ENCODE measurements around the gene IL25.
"Not testable (repeated sequence)": the region's sequence is repeated elsewhere in the genome, so short reads cannot be mapped to it uniquely, and the experiment has no call there.

Gene IL25

DNA sequence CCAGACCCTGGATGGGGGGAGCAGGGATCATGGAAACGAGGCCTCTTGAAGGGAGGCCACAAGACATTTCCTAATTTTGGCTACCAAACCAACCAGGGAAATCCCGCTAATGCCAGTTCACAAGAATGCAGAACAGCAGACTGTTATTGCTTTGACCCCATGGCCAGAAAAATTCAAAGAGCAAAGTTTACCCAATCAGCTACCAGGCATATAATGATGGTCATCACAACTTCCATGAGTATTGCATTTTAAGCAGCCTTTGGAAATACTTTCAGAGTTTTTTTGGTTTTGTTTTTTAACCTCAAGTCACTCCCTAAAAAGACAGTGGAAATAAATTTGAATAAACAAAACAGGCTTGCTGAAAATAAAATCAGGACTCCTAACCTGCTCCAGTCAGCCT, at the start of gene IL25:
Gene IL25, plus strand, starts transcription at position 301 of the 400 bp plus-strand sequence.
- DNase-seq (ENCODE audit: low spot score): no peak

DNA sequence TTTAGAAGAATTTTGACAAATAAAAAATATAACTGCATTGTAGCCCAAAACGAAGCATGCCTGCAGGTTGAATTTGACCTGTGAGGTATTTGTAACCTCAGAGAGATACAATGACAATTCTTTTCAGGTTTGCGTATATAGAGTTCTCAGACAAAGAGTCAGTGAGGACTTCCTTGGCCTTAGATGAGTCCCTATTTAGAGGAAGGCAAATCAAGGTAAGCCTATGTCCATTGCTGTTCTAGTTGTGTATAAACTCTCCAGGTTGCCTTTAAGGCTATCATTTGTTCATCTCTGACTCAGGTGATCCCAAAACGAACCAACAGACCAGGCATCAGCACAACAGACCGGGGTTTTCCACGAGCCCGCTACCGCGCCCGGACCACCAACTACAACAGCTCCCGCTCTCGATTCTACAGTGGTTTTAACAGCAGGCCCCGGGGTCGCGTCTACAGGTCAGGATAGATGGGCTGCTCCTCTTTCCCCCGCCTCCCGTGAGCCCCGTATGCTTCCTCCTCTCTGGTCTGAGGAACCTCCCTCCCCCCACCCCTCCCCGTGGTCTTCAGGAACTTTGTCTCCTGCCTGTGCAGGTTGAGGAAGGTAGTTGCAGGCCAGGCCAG, 48.7 kb upstream of the IL25 start:
- DNase-seq (ENCODE audit: low spot score): no peak

DNA sequence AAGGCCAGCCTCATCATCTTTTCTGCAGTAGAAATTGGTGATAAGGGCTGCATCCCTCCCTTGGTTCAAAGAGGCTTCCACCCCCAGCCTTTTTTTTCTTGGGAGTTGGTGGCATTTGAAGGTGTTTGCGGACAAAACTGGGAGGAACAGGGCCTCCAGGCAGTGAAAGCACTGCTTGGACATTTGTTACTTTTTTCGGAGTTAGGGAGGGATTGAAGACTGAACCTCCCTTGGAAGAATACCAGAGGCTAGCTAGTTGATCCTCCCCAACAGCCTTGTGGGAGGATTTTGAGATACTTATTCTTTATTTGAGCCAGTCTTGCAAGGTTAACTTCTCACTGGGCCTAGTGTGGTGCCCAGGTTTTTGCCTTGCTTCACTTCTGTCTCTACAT, 48.2 kb upstream of the IL25 start:
- no peak for DNase-seq (ENCODE audit: low spot score)

DNA sequence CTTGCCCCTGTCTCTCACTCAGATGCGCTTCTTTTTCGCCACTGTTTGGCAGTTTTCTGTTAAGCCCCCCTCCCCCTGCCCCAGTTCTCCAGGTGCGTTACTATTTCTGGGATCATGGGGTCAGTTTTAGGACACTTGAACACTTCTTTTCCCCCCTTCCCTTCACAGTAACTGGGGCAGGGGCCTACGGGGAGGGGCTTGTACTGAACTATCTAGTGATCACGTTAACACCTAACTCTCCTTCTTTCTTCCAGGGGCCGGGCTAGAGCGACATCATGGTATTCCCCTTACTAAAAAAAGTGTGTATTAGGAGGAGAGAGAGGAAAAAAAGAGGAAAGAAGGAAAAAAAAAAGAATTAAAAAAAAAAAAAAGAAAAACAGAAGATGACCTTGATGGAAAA, 47.6 kb upstream of the IL25 start:
- DNase-seq (ENCODE audit: low spot score): no peak

DNA sequence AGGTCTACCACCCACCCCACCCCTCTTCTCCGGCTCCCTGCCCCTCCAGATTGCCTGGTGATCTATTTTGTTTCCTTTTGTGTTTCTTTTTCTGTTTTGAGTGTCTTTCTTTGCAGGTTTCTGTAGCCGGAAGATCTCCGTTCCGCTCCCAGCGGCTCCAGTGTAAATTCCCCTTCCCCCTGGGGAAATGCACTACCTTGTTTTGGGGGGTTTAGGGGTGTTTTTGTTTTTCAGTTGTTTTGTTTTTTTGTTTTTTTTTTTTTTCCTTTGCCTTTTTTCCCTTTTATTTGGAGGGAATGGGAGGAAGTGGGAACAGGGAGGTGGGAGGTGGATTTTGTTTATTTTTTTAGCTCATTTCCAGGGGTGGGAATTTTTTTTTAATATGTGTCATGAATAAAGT, 46.9 kb upstream of the IL25 start:
- not testable (repeated sequence) for DNase-seq (ENCODE audit: low spot score)

DNA sequence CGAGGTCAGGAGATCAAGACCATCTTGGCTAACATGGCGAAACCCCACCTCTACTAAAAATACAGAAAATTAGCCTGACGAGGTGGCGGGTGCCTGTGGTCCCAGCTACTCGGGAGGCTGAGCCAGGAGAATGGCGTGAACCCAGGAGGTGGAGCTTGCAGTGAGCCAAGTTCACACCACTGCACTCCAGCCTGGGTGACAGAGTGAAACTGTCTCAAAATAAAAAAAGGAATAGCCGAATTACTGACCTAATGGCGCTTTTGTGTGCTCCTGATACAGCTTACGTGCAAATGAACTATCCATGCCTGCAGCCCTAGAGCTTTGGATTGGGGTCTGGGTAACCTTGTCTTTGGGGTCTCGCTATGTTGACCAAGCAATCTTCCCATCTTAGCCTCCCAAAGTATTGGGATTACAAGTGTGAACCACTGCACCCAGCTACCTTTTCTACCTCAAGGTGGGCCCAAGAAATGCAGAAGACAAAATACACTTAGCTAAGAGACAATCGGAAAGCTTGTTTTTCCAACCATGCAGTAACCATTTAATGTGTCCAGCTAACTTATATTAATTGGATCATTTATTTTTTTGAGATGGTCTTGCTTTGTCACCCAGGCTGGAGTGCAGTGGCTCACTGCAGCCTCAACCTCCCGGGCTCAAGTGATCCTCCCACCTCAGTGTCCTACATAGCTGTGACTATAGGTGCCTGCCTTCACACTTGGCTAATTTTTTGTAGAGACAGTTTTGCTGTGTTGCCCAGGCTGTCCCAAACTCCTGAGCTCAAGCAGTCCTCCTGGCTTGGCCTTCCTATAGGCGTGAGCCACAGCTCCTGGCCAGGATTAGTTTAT, 45.9 kb upstream of the IL25 start:
- DNase-seq (ENCODE audit: low spot score): no peak

DNA sequence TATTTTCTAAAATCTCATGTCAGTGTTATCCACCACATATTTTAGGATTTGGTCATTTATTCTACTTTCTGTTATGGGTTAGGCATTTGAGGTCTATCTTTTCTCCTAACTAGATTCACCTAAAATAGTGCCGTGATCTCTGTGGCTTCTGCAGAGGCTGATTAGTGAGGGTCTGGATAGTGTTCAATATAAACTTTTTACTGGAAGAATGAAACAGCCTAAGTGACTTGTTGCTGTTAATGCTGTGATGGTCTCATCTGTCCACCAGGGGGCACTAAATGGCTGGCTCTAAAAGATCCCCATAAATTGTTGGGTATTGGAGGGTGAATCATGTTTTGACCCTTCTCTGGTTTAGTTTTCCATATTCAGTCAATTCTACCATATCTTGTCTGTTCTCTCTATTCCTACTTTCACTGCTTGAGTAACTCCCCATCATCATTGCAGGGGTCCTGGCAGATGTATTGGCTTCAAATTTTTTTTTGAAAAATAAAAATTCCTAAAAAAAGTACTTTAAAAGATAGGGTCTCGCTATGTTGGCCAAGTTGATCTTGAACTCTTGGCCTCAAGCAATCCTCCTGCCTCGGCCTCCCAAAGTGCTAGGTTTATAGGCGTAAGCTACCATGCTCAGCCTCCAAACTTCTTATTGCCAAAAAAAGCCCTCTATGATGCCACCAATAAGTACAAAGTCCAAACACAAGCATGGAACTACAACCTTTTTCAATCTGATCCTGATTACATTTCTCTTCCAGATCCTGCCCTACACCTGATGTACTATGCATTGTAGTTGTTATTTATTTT, 44.5 kb upstream of the IL25 start:
- peak; percentile 69 for DNase-seq (ENCODE audit: low spot score)

DNA sequence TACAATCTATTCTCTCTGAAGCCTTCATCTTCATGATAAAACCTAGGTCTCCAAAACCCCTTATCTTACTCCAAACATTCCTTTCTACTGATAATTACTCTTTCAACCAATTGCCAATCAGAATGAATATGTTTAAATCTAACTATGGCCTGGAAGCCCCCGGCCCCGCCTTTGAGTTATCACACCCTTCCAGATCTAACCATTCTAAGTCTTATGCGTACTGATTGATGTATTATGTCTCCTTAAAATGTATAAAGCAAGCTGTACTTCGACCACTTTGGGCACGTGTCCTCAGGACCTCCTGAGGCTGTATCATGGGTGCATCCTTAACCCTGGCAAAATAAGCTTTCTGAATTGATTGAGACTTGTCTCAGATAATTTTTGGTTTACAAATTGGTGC, 37.0 kb upstream of the IL25 start:
- no peak for DNase-seq (ENCODE audit: low spot score)

DNA sequence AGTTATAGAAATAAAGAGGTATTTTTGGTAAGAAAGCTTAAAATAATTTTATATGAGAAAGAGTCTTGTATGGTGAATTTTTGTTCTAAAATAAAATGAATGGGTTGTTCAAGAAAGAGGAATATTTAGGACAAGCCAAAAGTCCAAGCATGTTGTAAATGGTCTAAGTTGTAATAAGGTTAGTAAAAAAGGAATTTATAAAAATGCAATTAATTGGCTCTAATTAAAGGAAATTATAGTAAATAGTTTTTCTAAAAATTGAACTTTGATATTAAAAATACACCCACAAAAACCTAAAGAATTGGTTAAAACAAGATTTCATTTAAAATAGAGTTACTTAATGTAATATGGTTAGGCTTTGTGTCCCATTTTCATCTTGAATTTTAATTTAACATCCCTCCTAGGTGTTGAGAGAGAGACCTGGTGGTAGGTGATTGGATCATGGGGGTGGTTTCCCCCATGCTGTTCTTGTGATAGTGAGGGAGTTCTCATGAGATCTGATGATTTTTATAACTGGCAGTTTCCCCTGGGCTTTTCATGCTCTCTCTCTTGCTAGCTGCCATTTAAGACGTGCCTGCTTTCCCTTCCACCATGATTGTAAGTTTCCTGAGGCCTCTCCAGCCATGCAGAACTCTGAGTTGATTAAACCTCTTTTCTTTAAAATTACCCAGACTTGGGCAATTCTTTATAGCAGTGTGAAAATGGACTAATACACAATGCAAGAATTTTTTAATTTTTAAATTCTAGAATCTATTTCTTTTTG, 32.9 kb upstream of the IL25 start:
- DNase-seq (ENCODE audit: low spot score): no peak

DNA sequence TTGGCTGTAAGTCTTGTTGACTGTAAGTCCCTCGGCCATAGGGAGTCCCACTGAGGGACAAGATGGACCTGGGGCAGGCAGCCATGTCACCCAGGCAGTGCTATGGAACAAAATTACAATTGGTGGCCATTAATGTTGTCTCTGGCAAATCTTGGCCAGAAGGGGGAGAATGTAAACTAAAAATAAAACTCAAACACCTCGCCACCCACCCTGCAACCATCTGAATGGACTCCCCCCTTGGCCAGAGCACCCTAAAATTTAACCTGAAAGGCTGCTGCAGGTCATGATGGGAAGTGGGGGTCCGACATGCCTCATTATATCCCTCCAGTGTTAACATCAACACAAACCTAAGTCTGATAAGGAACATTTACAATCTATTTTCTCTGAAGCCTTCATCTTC, 28.1 kb upstream of the IL25 start:
- DNase-seq (ENCODE audit: low spot score): peak; percentile 33

DNA sequence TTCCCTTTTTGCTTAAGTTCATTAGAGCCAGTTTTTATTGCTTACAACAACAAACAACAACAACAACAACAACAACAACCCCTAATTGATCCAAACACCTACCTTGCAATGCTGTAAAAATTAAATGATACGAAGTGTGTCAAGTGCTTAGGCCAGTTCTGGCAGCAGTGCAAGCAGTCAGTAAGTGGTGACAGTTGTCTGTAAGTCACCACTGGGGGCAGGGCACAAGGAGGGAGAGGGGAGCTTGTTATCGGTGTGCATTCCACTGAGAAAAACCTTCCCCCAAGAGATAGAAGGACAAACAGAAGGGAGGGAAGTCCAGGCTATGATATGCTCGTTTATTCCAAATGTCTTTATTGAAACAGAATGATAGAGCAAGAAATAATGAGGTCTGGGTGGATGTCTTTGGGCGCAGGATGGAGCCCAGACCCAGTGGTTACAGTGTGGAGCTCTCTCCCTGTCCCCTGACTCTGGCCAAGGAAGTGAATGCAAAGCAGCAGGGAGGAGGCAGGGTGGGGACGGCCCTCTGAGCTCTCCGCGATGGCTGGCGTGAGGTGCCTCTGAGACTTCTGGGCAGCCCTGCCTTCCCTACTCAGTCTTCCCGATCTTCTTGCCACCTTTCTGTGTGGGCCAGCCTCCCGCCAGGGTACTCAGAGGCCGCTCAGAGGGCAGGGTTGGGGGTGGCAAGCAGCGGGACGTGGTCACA, 26.5 kb upstream of the IL25 start:
- peak; percentile 42 for DNase-seq (ENCODE audit: low spot score)

DNA sequence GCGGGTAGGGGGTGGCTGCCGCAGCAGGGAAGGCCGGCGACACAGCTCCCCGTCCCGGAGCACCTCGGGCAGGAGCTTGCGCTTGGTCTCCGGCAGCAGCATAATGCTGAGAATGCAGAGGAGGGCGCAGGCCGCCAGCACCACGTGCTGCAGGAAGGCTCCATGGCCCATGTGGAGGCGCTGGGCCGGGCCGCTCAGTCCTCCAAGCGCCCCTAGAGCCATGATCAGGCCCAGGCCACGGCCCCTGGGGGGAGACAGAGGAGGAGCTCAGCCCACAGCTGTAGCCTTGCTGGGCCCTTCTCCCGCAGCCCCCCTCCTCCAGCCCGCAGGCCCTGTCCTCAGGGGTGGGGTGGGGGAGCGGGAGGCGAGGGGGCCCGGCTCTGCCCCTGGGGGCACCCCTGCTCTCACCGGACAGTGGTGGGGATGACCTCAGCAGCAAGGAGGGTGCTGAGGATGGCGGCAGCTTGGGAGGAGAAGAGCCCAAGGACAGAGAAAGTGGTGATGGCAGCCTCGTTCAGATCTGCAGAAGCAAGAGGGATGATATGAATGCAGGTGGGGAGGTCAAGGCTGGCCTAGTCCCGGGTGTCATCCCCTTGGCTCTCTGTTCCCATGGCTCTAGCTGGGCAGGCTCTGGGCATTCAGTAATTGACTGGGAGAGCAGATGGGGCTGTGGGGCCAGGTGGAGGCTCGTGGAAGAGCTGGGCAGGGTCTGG, 25.8 kb upstream of the IL25 start:
- peak; percentile 49 for DNase-seq (ENCODE audit: low spot score)

DNA sequence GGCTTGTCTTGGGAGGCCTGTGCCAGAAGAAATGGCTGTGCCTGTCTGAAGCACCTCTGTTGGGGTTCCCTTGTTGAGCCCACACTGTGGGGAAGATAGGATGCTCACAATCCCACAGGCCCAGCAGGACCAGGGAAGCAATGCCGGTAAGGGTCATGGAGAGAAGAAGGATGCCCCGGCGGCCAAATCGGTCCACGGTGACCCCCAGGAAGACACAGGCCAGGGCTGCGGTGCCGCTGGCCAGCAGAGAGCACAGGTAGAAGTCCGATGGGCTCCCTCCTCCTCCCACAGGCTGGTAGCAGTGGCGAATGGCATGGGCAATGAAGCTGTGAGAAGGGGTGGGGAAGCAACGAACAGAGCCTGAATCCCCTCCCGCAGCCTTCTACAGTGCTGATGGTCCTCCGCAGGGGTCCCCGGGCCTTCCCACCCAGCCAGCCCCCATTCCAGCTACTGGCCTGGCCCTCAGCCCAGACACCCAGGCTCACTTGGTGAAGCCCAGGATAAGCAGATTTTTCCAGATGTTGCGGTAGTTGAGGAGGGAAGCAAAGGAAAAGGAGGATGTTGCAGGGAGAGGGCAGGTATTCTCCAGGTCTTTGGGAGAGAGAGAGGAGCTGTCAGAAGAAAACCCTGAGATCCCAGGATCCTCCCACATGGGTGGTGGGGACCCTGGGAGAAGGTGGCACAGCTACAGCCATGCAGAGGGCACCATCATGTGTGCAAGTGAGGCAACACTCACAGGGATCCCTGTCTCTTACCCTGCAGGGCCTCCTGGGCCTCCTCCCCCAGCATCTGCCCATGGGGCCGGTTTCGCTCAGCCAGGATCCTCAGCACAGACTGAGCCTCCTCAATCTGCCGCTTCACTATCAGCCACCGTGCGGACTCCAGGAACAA, 25.0 kb upstream of the IL25 start:
- DNase-seq (ENCODE audit: low spot score): peak; percentile 35

DNA sequence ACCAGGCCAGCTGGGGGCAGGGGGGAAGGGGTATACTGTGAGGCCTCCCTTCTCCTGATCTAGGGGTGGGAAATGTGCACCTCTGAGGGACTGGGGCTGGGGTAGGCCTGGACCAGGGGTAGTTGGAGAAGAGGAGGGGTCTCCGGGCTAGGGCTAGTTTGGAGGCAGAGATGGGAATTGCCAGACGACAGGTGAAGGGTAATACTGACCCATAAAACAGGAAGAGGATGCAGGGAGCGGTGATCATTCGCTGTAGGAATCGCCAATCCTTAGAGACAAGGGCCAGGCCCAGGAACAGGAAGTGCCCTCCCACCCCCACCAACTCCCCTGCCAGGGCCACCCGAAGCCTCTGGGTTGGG, 24.3 kb upstream of the IL25 start:
- peak; percentile 29 for DNase-seq (ENCODE audit: low spot score)

DNA sequence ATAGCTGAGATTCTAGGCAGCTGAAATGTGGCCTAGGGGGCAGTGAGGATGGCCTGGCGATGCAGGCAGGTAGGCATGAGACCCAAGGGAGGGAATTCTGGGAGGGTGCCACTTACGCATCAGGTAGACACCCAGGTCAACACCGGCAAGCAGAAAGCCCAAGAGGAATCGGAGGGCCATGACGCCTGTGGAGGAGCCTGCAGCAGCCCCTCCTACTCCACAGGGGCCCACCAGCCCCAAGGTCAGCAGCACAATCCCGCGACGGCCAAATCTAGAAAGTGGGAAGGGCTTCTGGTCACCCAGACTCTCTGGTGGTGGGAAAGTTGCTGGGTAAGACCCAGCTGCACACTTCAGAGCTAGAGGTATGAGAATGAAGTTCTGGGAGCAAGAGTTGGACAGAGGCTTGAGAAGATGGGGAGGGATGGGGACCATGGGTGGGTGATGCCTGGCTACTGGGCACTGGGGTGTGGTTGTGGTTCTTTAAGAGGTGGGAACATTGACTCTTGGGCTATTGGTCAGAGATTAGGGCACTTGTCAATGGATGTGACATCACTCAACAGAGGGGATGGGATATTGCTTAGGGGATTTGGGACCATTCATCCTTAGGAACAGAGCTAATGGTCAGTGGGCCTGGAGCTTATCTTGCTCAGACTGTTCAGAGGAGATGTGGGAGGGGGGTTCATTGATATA, 23.3 kb upstream of the IL25 start:
- DNase-seq (ENCODE audit: low spot score): peak; percentile 29

DNA sequence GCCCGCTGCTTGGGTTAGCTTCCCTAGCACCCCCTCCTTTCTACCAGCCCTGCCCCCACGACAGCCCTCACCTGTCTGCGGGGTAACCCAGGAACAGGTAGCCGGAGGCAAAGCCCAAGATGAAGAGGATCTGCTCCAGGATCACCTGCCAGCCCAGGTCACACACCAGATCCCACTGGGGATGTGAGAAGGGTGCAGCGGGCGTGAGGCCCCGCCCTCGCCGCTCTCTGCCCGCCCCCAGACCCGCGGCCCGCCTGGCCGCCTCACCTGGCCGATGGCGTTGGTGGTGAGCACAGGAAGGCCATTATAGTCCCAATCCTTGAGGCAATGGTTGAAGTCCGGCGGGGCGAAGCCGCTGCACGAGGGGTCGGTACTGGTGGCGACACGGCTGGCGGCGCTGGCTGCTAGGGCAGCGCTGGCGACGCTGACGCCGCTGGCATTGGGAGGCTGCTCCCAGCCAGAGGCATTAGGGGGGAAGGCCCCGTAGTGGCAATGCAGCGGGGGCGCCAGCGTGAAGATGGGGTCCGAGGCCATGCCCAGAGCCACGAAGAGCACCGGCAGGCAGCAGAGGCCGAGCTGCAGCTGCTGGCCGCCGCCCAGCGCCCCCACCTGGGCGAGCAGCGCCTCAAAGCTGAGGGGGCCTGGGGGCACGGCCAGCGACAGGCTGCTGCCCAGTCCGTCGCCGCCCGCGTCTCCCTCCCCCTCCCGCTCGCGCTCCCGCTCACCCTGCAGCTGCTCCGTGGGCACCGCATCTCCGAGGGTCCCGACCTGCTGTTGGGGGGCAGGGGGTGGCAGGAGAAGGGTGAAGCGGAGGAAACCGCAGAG, 20.7 kb upstream of the IL25 start:
- DNase-seq (ENCODE audit: low spot score): peak; percentile 67

DNA sequence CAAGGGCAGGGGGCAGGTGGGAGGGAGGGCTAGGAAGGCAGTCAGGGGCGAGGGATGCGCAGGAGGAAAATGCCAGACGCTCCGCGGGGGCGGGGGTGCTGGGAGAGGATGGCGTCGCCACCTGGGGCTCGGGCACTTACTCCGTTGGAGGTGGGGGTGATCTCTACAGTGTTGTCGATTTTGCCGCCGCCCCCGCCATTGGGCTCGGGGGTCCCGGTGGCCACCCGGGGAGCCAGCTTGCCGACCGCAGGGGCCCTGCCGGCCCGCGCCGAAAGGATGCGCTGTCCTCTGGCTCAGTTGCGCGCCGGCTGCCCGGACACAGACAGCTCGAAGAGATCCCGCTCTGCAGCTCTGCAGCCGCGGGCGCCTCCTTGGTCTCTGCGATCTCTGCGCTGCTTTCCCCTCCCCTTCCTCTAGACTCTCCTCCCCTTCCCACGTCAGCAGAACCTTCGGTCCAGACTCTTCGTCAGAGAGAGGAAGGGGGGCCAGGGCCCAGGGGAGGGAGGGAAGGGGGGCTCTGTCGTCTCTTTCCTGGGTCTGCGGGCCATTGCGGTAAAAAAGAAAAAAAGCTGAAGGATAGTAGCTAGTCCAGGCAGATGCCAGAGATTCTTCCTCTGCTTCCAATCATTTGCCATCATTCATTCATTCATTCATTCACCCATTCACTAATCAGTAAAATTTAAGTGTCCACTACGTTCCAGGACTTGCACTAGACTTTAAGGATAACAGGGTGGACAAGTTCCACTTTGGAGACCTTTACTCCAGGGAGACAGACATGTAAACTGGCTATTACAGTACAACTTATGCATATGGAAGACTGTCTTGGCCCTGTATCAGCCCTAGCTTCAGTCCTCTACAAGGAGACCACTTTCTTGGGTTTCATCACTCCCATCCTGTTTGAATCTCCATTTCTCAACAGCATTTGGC, 19.8 kb upstream of the IL25 start, which contains the start of gene SLC22A17:
Gene SLC22A17, minus strand, starts transcription at position 382 of the 927 bp plus-strand sequence.
- peak; percentile 88 for DNase-seq (ENCODE audit: low spot score)

Measured in ecto neural progenitor cell (in vitro differentiated cells).